Neural progenitor cell (in vitro differentiated cells): ENCODE measurements around the gene IL2RA. TPM values are rescaled to one million over a fixed set of nuclear protein-coding genes. Genes with fewer than 3 reads are reported as not detected.

Experiments
- DNase-seq: peaks from one replicate; pipeline ENCODE4 v3.0.0-alpha.2; 2016; ENCODE audit warnings: low spot score
- H2AFZ ChIP-seq: fragments of 200-600 bp; sonication (generic); replicated peaks from 2 replicates; pipeline ENCODE4 v1.6.1; 2016; ENCODE audit warnings: antibody characterized with exemption
- H3F3A ChIP-seq: fragments of 200-600 bp; sonication (generic); 2 replicates; pipeline ENCODE4 v1.6.1; 2016; ENCODE audit warnings: antibody characterized with exemption, low read depth
- H3K27ac ChIP-seq: fragments of 200-600 bp; sonication (generic); 2 replicates; pipeline ENCODE4 v1.5.1; 2016; ENCODE audit warnings: mild to moderate bottlenecking
- H3K27me3 ChIP-seq: fragments of 200-600 bp; sonication (generic); 2 replicates; pipeline ENCODE4 v1.6.1; 2016; ENCODE audit warnings: mild to moderate bottlenecking, moderate library complexity
- H3K36me3 ChIP-seq: fragments of 200-600 bp; sonication (generic); 2 replicates; pipeline ENCODE4 v1.5.1; 2016
- H3K4me1 ChIP-seq: fragments of 200-600 bp; sonication (generic); 2 replicates; pipeline ENCODE4 v1.6.1; 2016; ENCODE audit warnings: mixed run types
- H3K4me2 ChIP-seq: fragments of 200-600 bp; sonication (generic); 2 replicates; pipeline ENCODE4 v1.6.1; 2016
- H3K4me3 ChIP-seq: fragments of 200-600 bp; sonication (generic); 2 replicates; pipeline ENCODE4 v1.5.1; 2016
- H3K79me2 ChIP-seq: fragments of 200-600 bp; sonication (generic); 2 replicates; pipeline ENCODE4 v1.6.1; 2016; ENCODE audit warnings: low read depth
- H3K9ac ChIP-seq: fragments of 200-600 bp; sonication (generic); 2 replicates; pipeline ENCODE4 v1.6.1; 2016
- H3K9me3 ChIP-seq: fragments of 200-600 bp; sonication (generic); 2 replicates; pipeline ENCODE4 v1.5.1; 2016; ENCODE audit warnings: low read depth
- H4K20me1 ChIP-seq: fragments of 200-600 bp; sonication (generic); 2 replicates; pipeline ENCODE4 v1.6.1; 2016; ENCODE audit warnings: low read depth
- H3K27ac Mint-ChIP-seq: 3 replicates; pipeline ENCODE4 v1.8.0; 2021; ENCODE audit warnings: mixed read lengths
- H3K27me3 Mint-ChIP-seq: 2 replicates; pipeline ENCODE4 v1.8.0; 2022; ENCODE audit warnings: low read depth, mild to moderate bottlenecking, inconsistent platforms, moderate library complexity, mixed read lengths; ENCODE audit not compliant: insufficient read depth
- H3K36me3 Mint-ChIP-seq: 3 replicates; pipeline ENCODE4 v1.8.0; 2021; ENCODE audit warnings: mixed read lengths
- H3K4me1 Mint-ChIP-seq: 3 replicates; pipeline ENCODE4 v1.8.0; 2021; ENCODE audit warnings: mixed read lengths
- H3K4me3 Mint-ChIP-seq: 3 replicates; pipeline ENCODE4 v1.8.0; 2021; ENCODE audit warnings: mild to moderate bottlenecking, moderate library complexity, mixed read lengths
- H3K9me3 Mint-ChIP-seq: 3 replicates; pipeline ENCODE4 v1.8.0; 2020; ENCODE audit warnings: mixed read lengths
- EZH2 ChIP-seq: fragments of 200-600 bp; sonication (generic); IDR thresholded peaks from 2 replicates; pipeline ENCODE4 v1.6.1; 2017; ENCODE audit warnings: antibody characterized with exemption, mild to moderate bottlenecking, moderate library complexity
- EZH2phosphoT487 ChIP-seq: fragments of 200-600 bp; sonication (generic); IDR thresholded peaks from 2 replicates; pipeline ENCODE4 v1.6.1; 2017; ENCODE audit warnings: antibody characterized with exemption
- total RNA-seq: library from RNA; depleted of rRNA; stranded (reverse); fragments of >200 nt; gene quantifications from 2 replicates; pipeline ENCODE4 v1.2.3, GENCODE V29; 2015; ENCODE audit warnings: low replicate concordance
- TF ChIP-seq, protein P1 (sequence below): fragments of 200-600 bp; sonication (generic); IDR thresholded peaks from 2 replicates; pipeline ENCODE4 v1.5.1; 2017; ENCODE audit warnings: antibody characterized with exemption, mild to moderate bottlenecking

Gene IL2RA
- total RNA-seq, 1 donor from 2014 or later: not detected

DNA sequence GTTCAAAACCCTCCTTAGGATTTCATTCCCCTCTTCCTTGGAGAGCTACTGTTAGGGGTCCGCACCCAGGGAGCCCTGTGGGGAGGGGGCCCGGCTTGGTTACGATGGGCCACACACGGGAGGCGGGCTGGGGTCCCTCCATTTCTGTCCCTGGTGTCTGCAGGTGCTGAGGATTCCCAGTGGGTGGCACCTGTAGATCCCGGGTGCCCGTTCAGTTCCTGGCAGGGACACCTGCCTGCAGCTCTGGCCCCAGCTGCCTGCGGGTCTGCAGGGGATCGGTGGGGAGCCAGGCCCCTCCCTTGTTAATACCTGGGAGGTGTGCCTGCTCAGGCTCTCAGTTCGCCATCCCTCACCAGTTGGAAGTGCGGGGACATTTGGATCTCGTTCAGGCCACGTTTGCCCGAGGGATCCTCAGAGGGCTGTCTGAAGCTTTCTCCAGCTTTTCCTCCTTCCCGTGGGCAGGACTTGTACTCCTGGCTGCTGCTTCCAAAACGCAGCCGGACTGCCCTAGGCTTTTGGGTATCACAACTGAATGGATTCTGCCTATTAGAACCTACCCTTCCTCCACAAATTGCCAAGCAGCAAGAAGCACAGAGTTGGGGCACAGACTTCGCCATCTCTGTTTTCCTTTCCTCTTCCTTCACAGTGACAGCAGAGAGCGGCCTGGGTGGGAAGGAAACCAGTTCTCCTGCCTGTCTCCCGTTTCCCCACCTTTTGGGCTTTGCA lies 62.6 kb downstream of the IL2RA start:
- Histone ChIP-seq H3K79me2 (no peaks in the 10 kb centered on the region), H3K9ac (no peak overlapping the region), H3K27ac (no peak overlapping the region), H2AFZ (no peak overlapping the region), H3K4me2 (no peak overlapping the region), H3K27me3 (no peaks in the 10 kb centered on the region), H3K4me1 (peaks cover 10% of the 10 kb centered on the region), H3K9me3 (no peaks in the 10 kb centered on the region), H3F3A (no peaks in the 10 kb centered on the region), H3K36me3 (no peaks in the 10 kb centered on the region), H4K20me1 (no peaks in the 10 kb centered on the region), H3K4me3 (no peak overlapping the region)
- Mint-ChIP-seq H3K4me3 (no peak overlapping the region), H3K27me3 (no peaks in the 10 kb centered on the region), H3K4me1 (peaks cover 12% of the 10 kb centered on the region), H3K27ac (no peak overlapping the region), H3K36me3 (no peaks in the 10 kb centered on the region), H3K9me3 (peaks cover 5% of the 10 kb centered on the region)
- TF ChIP-seq EZH2 (no peak), EZH2phosphoT487 (no peak)
- TF ChIP-seq, protein P1, sequence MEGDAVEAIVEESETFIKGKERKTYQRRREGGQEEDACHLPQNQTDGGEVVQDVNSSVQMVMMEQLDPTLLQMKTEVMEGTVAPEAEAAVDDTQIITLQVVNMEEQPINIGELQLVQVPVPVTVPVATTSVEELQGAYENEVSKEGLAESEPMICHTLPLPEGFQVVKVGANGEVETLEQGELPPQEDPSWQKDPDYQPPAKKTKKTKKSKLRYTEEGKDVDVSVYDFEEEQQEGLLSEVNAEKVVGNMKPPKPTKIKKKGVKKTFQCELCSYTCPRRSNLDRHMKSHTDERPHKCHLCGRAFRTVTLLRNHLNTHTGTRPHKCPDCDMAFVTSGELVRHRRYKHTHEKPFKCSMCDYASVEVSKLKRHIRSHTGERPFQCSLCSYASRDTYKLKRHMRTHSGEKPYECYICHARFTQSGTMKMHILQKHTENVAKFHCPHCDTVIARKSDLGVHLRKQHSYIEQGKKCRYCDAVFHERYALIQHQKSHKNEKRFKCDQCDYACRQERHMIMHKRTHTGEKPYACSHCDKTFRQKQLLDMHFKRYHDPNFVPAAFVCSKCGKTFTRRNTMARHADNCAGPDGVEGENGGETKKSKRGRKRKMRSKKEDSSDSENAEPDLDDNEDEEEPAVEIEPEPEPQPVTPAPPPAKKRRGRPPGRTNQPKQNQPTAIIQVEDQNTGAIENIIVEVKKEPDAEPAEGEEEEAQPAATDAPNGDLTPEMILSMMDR: no peak
- DNase-seq: no peak

DNA sequence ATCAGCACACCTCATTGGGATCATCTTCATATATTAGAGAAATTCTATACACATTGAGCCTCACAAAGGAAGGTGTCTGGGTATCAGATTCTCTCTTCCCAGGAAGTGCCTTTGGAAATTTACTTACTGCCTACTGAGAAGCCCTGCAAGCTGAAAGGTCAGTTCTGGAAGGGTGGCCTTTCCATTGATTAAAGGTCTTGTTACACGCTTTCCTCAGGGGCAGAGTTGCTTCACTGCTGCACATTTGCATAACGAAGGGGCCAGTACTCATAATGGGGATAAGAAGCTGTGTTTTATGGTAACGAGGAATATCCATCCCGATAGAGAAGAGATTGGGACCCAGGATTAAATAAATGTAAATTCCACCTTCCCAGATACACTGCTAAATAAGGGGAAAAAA lies 65.5 kb downstream of the IL2RA start:
- Histone ChIP-seq H3K9ac (no peak overlapping the region), H3F3A (no peaks in the 10 kb centered on the region), H3K27me3 (no peaks in the 10 kb centered on the region), H3K4me3 (no peak overlapping the region), H3K27ac (no peak overlapping the region), H3K79me2 (no peaks in the 10 kb centered on the region), H2AFZ (no peak overlapping the region), H3K4me1 (peaks cover 10% of the 10 kb centered on the region), H4K20me1 (no peaks in the 10 kb centered on the region), H3K4me2 (peak overlapping the region; percentile 57), H3K9me3 (no peaks in the 10 kb centered on the region), H3K36me3 (peaks cover 5% of the 10 kb centered on the region)
- H3K9me3 Mint-ChIP-seq: peaks cover 24% of the 10 kb centered on the region
- H3K4me3 Mint-ChIP-seq: no peak overlapping the region
- TF ChIP-seq, protein P1: no peak
- no peak for TF ChIP-seq EZH2phosphoT487
- no peak for TF ChIP-seq EZH2
- H3K4me1 Mint-ChIP-seq: peaks cover 12% of the 10 kb centered on the region
- H3K36me3 Mint-ChIP-seq: no peaks in the 10 kb centered on the region
- peaks cover 2% of the 10 kb centered on the region for H3K27me3 Mint-ChIP-seq
- peak overlapping the region; percentile 12 for H3K27ac Mint-ChIP-seq
- peak; percentile 54 for DNase-seq

GRCh38 chr10:5992398-5992797 lies 69.8 kb downstream of the IL2RA start:
- Histone ChIP-seq H3K9ac (no peak overlapping the region), H3K4me2 (no peak overlapping the region), H3F3A (no peaks in the 10 kb centered on the region), H3K27ac (no peak overlapping the region), H3K36me3 (peaks cover 5% of the 10 kb centered on the region), H3K9me3 (no peaks in the 10 kb centered on the region), H4K20me1 (no peaks in the 10 kb centered on the region), H3K79me2 (no peaks in the 10 kb centered on the region), H3K4me3 (no peak overlapping the region), H2AFZ (no peak overlapping the region), H3K27me3 (no peaks in the 10 kb centered on the region), H3K4me1 (peaks cover 10% of the 10 kb centered on the region)
- no peak overlapping the region for H3K27ac Mint-ChIP-seq
- TF ChIP-seq EZH2 (no peak), EZH2phosphoT487 (no peak)
- TF ChIP-seq, protein P1: no peak
- DNase-seq: no peak
- H3K36me3 Mint-ChIP-seq: no peaks in the 10 kb centered on the region
- peaks cover 2% of the 10 kb centered on the region for H3K27me3 Mint-ChIP-seq
- peaks cover 30% of the 10 kb centered on the region for H3K9me3 Mint-ChIP-seq
- H3K4me1 Mint-ChIP-seq: peaks cover 10% of the 10 kb centered on the region
- H3K4me3 Mint-ChIP-seq: no peak overlapping the region
